Measurements from ENCODE around the gene HDAC7. TPM values are rescaled to one million over a fixed set of nuclear protein-coding genes. Genes with fewer than 3 reads are reported as not detected.
A peak's percentile ranks its signal among the peaks of the same experiment; 100 is the strongest.

Gene HDAC7
- total and polyA plus RNA-seq, 4 donors: 49.3 to 119 (median 69.7) TPM

DNA sequence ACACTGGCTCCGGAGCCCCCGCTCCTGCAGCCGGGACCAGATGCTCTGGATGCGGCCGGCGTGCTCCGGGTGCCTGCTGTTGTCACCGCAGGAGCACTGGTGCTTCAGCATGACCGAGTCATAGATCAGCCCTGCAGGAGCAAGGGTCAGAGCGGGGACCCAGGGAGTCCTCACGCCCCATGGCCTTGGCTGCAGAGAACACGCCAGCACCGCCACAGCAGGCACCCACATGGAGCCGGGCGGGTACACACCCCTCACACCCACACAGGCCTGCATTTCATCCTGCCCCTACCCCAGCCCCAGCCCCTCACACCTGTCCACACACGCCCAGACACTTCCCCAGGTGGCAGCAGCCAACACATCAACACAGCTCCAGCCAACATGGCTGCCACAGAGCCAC lies 27.8 kb downstream of the HDAC7 start:
- H3K4me3 ChIP-seq: no peak overlapping the region
- H3K9ac ChIP-seq (ENCODE audit: insufficient read depth in 1 of 2, low read length in 2 of 2): no peak overlapping the region
- TF ChIP-seq, protein P1, sequence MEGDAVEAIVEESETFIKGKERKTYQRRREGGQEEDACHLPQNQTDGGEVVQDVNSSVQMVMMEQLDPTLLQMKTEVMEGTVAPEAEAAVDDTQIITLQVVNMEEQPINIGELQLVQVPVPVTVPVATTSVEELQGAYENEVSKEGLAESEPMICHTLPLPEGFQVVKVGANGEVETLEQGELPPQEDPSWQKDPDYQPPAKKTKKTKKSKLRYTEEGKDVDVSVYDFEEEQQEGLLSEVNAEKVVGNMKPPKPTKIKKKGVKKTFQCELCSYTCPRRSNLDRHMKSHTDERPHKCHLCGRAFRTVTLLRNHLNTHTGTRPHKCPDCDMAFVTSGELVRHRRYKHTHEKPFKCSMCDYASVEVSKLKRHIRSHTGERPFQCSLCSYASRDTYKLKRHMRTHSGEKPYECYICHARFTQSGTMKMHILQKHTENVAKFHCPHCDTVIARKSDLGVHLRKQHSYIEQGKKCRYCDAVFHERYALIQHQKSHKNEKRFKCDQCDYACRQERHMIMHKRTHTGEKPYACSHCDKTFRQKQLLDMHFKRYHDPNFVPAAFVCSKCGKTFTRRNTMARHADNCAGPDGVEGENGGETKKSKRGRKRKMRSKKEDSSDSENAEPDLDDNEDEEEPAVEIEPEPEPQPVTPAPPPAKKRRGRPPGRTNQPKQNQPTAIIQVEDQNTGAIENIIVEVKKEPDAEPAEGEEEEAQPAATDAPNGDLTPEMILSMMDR (IDR thresholded peaks at IDR 0.05; ENCODE audit: control extremely low read depth, extremely low read depth): no peak
- no peaks in the 10 kb centered on the region for H3K27me3 ChIP-seq (ENCODE audit: control insufficient read depth in 3 of 3, insufficient read depth in 3 of 3, low read length in 2 of 3)
- no peaks in the 10 kb centered on the region for H3K4me1 ChIP-seq (ENCODE audit: control insufficient read depth in 5 of 5, insufficient read depth in 5 of 5, low read length in 5 of 5)
- peaks cover 31 to 88% (median 42%) of the 10 kb centered on the region in 4 donors for H3K36me3 ChIP-seq (ENCODE audit: control insufficient read depth in 4 of 4, insufficient read depth in 4 of 4, low read length in 4 of 4)
- H3K27ac ChIP-seq (ENCODE audit: low read depth in 1 of 2, low read length in 1 of 2): no peak overlapping the region
- ATAC-seq (ENCODE audit: insufficient read depth, low FRiP score) (no peak), DNase-seq (no peak)
- 94 to 96% methylated on average over 16 of the region's 16 CpGs for WGBS, 2 donors
- H3K9me3 ChIP-seq (ENCODE audit: control insufficient read depth in 4 of 4, insufficient read depth in 3 of 4, low read length in 3 of 4): no peaks in the 10 kb centered on the region

- no peaks in the 10 kb centered on the region for H3K27me3 ChIP-seq (ENCODE audit: control insufficient read depth in 3 of 3, insufficient read depth in 3 of 3, low read length in 2 of 3)
- ATAC-seq (ENCODE audit: insufficient read depth, low FRiP score) (no peak), DNase-seq (no peak)
- no peaks in the 10 kb centered on the region for H3K4me1 ChIP-seq (ENCODE audit: control insufficient read depth in 5 of 5, insufficient read depth in 5 of 5, low read length in 5 of 5)
- no peaks in the 10 kb centered on the region for H3K9me3 ChIP-seq (ENCODE audit: control insufficient read depth in 4 of 4, insufficient read depth in 3 of 4, low read length in 3 of 4)
- H3K27ac ChIP-seq (ENCODE audit: low read depth in 1 of 2, low read length in 1 of 2): peak overlapping the region in 1 of 2 donors; percentile 13
- H3K9ac ChIP-seq (ENCODE audit: insufficient read depth in 1 of 2, low read length in 2 of 2): no peak overlapping the region
- peaks cover 33 to 89% (median 44%) of the 10 kb centered on the region in 4 donors for H3K36me3 ChIP-seq (ENCODE audit: control insufficient read depth in 4 of 4, insufficient read depth in 4 of 4, low read length in 4 of 4)
- H3K4me3 ChIP-seq: no peak overlapping the region
- TF ChIP-seq, protein P1 (IDR thresholded peaks at IDR 0.05; ENCODE audit: control extremely low read depth, extremely low read depth): no peak
- 93 to 97% methylated on average over 14 of the region's 14 CpGs for WGBS, 2 donors
These were observed 28.4 kb downstream of the HDAC7 start for GRCh38 chr12:47791351-47791746.

GRCh38 chr12:47790676-47791350 lies 28.9 kb downstream of the HDAC7 start:
- Histone ChIP-seq H3K4me1 (ENCODE audit: control insufficient read depth in 5 of 5, insufficient read depth in 5 of 5, low read length in 5 of 5) (no peaks in the 10 kb centered on the region), H3K4me3 (no peak overlapping the region), H3K36me3 (ENCODE audit: control insufficient read depth in 4 of 4, insufficient read depth in 4 of 4, low read length in 4 of 4) (peaks cover 34 to 90% (median 49%) of the 10 kb centered on the region in 4 donors), H3K9ac (ENCODE audit: insufficient read depth in 1 of 2, low read length in 2 of 2) (no peak overlapping the region), H3K27me3 (ENCODE audit: control insufficient read depth in 3 of 3, insufficient read depth in 3 of 3, low read length in 2 of 3) (no peaks in the 10 kb centered on the region), H3K9me3 (ENCODE audit: control insufficient read depth in 4 of 4, insufficient read depth in 3 of 4, low read length in 3 of 4) (no peaks in the 10 kb centered on the region), H3K27ac (ENCODE audit: low read depth in 1 of 2, low read length in 1 of 2) (peak overlapping the region in 1 of 2 donors; percentile 13)
- TF ChIP-seq, protein P1 (IDR thresholded peaks at IDR 0.05; ENCODE audit: control extremely low read depth, extremely low read depth): no peak
- no peak for ATAC-seq (ENCODE audit: insufficient read depth, low FRiP score)
- WGBS, 2 donors: 92 to 95% methylated on average over 20 of the region's 20 CpGs
- no peak for DNase-seq
